Mucosa of rectum (tissue), 2 donors: ENCODE results near the gene EIF4G1.

Source experiments
- H3K27ac ChIP-seq, 2 donors: one replicate each; pipeline ENCODE4 v1.7.0; 2013; ENCODE audit warnings: inconsistent platforms in 2 of 2, low read depth in 2 of 2, low read length in 2 of 2
- H3K27me3 ChIP-seq, 2 donors: one replicate each; pipeline ENCODE4 v1.7.0; 2013; ENCODE audit warnings: low read length in 2 of 2; ENCODE audit not compliant: control insufficient read depth in 2 of 2, insufficient read depth in 2 of 2
- H3K36me3 ChIP-seq, 2 donors: one replicate each; pipeline ENCODE4 v1.7.0; 2013; ENCODE audit warnings: low read length in 2 of 2; ENCODE audit not compliant: control insufficient read depth in 2 of 2, insufficient read depth in 2 of 2
- H3K4me1 ChIP-seq, 2 donors: one replicate each; pipeline ENCODE4 v1.7.0; 2013; ENCODE audit warnings: low read length in 2 of 2, mild to moderate bottlenecking in 1 of 2; ENCODE audit not compliant: control insufficient read depth in 2 of 2, insufficient read depth in 2 of 2
- H3K4me3 ChIP-seq, 2 donors: one replicate each; pipeline ENCODE4 v1.7.0; 2013; ENCODE audit warnings: low read length in 2 of 2
- H3K9ac ChIP-seq, 2 donors: one replicate each; pipeline ENCODE4 v1.7.0; 2013; ENCODE audit warnings: low read length in 2 of 2, low read depth in 1 of 2, mild to moderate bottlenecking in 1 of 2
- H3K9me3 ChIP-seq, 2 donors: one replicate each; pipeline ENCODE4 v1.7.0; 2013; ENCODE audit warnings: low read length in 2 of 2; ENCODE audit not compliant: control insufficient read depth in 2 of 2
- donor health status: healthy.
- donor health status: Normal muscosa, but diverticular disease.

EIF4G1 gene

DNA sequence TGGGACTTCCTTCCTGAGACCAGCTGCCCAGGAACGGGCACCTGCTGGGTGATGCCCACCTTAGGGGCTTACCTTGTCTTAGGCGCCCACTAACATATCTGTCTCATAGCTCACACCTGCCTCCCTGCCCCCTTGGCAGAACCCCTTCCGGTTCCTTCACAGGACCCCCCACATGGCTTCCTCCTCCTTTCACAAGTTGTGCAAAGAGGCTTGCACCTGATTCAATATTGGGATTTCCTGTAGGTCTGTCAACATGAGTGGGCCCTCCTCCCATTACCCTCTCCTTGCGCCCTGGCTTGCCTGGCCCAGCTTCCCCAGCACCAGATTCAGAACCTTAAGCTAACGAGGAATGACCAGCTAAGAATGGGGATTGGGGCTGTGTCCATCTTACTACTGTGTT lies 63.0 kb downstream of the EIF4G1 start:
- H3K4me1 ChIP-seq = peaks cover 8 to 13% of the 10 kb centered on the region in 2 donors
- peaks cover 28 to 47% of the 10 kb centered on the region in 2 donors for H3K27me3 ChIP-seq
- no peaks in the 10 kb centered on the region for H3K9me3 ChIP-seq
- H3K4me3 ChIP-seq = no peak overlapping the region
- H3K27ac ChIP-seq = no peak overlapping the region
- no peaks in the 10 kb centered on the region for H3K36me3 ChIP-seq
- no peak overlapping the region for H3K9ac ChIP-seq

DNA sequence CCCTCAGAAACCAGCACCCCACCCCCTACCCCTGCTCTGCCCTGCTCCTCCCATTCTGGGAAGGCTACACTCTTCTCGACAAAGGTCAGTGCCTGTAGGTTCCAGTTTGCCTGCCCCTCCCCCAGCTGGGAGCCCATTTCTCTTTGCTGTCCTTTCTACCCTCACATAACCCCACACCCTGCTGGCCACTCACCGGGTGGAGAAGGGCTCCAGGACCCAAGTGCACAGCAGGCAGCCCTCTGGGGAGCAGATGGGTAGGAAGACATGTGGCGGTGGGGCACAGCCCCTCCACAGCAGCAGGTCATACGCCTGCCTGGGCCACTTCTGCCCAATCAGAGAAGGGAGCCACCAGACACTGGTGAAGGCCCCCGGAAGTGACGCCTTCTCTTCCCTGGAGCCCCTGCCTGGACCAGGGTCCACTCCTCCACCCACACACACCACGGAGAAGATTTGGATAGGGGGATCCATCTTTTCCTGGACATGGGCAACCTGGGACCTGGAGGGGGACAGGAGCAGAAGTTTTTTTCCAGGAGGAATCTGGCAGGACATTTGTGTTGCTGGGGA lies 63.6 kb downstream of the EIF4G1 start, which contains the start of gene THPO:
Gene THPO (minus strand): TSS at position 326 of the 564 bp plus-strand sequence. CDS start 1,948 bp downstream, outside the sequence.
- no peaks in the 10 kb centered on the region for H3K9me3 ChIP-seq
- peak within 1 kb of the TSS; percentile 0 to 52 for H3K27ac ChIP-seq
- H3K9ac ChIP-seq = peak within 1 kb of the TSS in 1 of 2 donors; percentile 20
- H3K36me3 ChIP-seq = no peaks in the 10 kb centered on the region
- H3K27me3 ChIP-seq = peaks cover 28 to 47% of the 10 kb centered on the region in 2 donors
- H3K4me1 ChIP-seq = peaks cover 8 to 13% of the 10 kb centered on the region in 2 donors
- H3K4me3 ChIP-seq = no peak within 1 kb of the TSS

DNA sequence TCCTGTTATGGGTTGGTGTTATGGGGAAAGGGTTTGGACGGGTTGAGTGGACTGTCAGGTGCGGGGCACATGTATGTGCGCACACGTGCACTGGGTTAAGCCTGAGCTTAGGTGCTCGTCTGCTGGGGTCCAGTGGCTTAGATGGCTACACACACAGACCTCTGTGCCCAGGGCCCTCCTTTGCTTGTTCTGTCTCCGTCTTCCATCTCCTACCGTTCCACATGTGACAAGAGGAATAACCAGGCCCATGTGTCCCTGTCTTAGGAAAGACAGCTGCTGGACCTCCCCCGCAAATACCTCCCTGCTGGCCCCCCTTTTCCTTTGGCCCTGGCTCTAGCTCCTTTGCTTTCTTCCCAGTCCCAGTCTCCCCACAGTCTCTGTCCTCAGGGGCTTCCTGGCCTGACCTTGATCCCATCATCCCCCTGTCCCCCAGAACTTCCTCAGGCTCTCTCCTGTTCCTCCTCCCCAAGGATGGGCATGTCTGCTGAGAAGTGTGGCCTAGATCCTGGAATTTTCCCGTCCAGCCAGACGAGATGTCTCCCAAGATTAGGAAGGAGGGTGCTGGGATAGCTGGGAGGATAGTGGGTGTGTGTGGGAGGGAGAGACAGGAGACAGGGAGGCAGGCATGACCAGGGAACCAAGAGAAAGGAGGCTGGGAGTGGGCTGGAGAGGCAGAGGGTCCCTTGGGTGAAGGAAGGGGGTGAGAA lies 64.4 kb downstream of the EIF4G1 start:
- Histone ChIP-seq H3K27ac (peak overlapping the region; percentile 0 to 52), H3K4me1 (peaks cover 8 to 10% of the 10 kb centered on the region in 2 donors), H3K27me3 (peaks cover 33 to 45% of the 10 kb centered on the region in 2 donors), H3K9ac (peak overlapping the region in 1 of 2 donors; percentile 20), H3K4me3 (peak overlapping the region in 1 of 2 donors; percentile 1), H3K9me3 (no peaks in the 10 kb centered on the region), H3K36me3 (no peaks in the 10 kb centered on the region)

DNA sequence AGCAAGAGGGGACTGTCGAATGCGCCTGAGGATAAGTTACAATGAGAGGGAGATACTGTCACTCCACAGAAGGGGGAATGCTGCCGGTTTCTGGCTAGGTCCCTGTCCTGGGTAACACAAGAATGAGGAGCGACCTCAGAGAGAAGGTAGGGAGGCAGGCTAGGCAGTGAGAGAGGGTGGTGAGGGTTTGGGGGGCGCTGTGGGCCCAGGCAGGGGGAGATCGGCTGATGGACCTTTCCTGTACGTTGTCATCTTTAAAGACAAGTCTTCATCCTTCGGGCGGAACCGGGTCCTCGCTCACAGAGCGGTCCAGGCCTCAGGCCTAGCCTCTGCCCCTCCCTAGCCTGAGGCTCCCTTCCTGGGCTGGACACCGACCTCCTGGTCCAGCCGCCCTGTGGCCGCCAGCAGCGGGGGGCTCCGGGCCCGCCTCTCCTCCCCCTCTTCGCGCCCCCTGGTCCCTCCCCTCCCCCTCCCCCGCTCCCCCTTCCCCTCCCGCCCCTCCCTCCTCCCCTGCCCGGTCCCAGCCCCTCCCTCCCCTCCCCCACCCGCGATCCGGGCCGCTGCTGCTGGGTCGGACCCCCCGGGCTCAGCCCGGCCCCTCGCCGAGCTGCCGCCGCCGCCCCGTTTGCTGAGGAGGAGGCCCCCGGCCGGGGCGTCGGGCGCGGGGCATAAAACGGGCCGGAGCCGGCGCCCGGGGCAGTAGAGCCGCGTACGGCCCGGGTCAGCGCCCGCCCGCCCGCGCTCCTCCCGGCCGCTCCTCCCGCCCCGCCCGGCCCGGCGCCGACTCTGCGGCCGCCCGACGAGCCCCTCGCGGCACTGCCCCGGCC lies 65.2 kb downstream of the EIF4G1 start, which contains the start of gene CHRD:
Gene CHRD (plus strand): TSS at position 697 of the 827 bp plus-strand sequence. CDS start 265 bp downstream, outside the sequence.
- H3K9ac ChIP-seq = peak within 1 kb of the TSS in 1 of 2 donors; percentile 31

DNA sequence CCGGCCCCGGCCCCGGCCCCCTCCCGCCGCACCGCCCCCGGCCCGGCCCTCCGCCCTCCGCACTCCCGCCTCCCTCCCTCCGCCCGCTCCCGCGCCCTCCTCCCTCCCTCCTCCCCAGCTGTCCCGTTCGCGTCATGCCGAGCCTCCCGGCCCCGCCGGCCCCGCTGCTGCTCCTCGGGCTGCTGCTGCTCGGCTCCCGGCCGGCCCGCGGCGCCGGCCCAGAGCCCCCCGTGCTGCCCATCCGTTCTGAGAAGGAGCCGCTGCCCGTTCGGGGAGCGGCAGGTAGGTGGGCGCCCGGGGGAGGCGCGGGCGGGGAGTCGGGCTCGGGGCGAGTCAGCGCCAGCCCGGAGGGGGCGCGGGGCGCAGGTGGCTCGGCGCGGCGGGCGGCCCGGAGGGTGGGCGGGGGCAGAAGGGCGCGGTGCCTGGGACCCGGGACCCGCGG lies 65.8 kb downstream of the EIF4G1 start:
- Histone ChIP-seq H3K36me3 (no peaks in the 10 kb centered on the region), H3K27me3 (peaks cover 33 to 47% of the 10 kb centered on the region in 2 donors), H3K27ac (no peak overlapping the region), H3K4me1 (peaks cover 8 to 10% of the 10 kb centered on the region in 2 donors), H3K9me3 (no peaks in the 10 kb centered on the region), H3K4me3 (peak overlapping the region; percentile 45 to 58), H3K9ac (peak overlapping the region in 1 of 2 donors; percentile 31)

More for the DNA sequence above, 65.2 kb downstream of the EIF4G1 start, which contains the start of gene CHRD:
- peaks cover 33 to 47% of the 10 kb centered on the region in 2 donors for H3K27me3 ChIP-seq
- peak within 1 kb of the TSS; percentile 45 to 58 for H3K4me3 ChIP-seq
- no peaks in the 10 kb centered on the region for H3K36me3 ChIP-seq
- peaks cover 8 to 10% of the 10 kb centered on the region in 2 donors for H3K4me1 ChIP-seq
- H3K27ac ChIP-seq = peak within 1 kb of the TSS; percentile 52 to 55
- H3K9me3 ChIP-seq = no peaks in the 10 kb centered on the region

DNA sequence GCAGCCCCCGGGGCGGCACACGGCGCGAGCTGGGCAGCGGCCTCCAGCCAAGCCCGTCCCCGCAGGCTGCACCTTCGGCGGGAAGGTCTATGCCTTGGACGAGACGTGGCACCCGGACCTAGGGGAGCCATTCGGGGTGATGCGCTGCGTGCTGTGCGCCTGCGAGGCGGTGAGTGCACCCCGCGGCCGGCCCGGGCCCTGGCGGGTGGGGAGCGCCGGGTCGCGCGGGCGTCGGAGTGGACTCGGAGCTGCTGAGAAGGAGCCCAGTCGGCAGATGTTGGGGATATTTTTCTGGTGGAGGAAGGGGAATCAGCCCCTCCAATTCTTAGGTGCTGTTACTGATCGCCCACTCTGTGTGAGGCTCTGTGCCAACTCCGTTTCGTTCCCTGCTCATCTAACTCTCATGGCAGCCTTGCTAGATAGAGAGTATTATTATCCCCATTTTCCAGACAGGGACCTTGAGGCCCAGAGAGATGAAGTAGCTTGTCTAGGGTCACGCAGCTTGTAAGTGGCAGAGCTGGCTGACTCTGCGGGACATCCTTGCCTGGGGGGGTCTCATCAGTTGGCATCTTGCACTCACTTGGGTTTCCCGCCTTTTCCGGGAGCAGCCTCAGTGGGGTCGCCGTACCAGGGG lies 66.3 kb downstream of the EIF4G1 start:
- H3K27ac ChIP-seq = no peak overlapping the region
- peaks cover 33 to 47% of the 10 kb centered on the region in 2 donors for H3K27me3 ChIP-seq
- peak overlapping the region; percentile 45 to 58 for H3K4me3 ChIP-seq
- no peaks in the 10 kb centered on the region for H3K36me3 ChIP-seq
- peak overlapping the region in 1 of 2 donors; percentile 31 for H3K9ac ChIP-seq
- H3K4me1 ChIP-seq = peaks cover 8 to 10% of the 10 kb centered on the region in 2 donors
- no peaks in the 10 kb centered on the region for H3K9me3 ChIP-seq

DNA sequence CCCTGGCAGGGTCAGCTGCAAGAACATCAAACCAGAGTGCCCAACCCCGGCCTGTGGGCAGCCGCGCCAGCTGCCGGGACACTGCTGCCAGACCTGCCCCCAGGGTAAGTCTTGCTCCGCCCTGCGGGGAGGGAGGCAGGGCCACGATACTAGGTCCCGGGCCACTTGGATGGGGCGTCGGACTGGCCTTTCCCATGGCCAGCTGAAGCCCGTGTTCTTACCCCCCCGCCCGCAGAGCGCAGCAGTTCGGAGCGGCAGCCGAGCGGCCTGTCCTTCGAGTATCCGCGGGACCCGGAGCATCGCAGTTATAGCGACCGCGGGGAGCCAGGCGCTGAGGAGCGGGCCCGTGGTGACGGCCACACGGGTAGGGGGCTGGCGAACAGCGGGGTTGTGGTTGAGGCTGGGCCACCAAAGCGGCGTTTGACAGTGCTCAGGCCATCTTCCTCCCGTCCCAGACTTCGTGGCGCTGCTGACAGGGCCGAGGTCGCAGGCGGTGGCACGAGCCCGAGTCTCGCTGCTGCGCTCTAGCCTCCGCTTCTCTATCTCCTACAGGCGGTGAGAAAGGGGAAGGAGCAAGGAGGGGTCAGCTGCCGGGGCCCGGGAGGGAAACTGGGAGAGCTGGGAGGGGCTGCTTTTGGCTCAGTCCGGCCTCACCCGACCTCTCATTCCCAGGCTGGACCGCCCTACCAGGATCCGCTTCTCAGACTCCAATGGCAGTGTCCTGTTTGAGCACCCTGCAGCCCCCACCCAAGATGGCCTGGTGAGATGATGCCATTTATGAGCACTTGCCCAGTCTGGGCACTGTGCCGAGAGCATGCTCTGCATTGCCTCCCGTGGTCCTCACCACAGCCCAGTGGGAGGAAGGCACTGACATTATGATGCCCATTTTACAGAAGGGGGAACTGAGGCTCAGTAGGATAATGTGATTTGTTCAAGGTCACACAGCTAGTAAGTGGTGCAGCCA lies 67.1 kb downstream of the EIF4G1 start:
- H3K4me1 ChIP-seq = peaks cover 8 to 10% of the 10 kb centered on the region in 2 donors
- H3K27me3 ChIP-seq = peaks cover 33 to 43% of the 10 kb centered on the region in 2 donors
- H3K9ac ChIP-seq = no peak overlapping the region
- no peaks in the 10 kb centered on the region for H3K9me3 ChIP-seq
- H3K27ac ChIP-seq = no peak overlapping the region
- peak overlapping the region; percentile 45 to 58 for H3K4me3 ChIP-seq
- H3K36me3 ChIP-seq = no peaks in the 10 kb centered on the region

DNA sequence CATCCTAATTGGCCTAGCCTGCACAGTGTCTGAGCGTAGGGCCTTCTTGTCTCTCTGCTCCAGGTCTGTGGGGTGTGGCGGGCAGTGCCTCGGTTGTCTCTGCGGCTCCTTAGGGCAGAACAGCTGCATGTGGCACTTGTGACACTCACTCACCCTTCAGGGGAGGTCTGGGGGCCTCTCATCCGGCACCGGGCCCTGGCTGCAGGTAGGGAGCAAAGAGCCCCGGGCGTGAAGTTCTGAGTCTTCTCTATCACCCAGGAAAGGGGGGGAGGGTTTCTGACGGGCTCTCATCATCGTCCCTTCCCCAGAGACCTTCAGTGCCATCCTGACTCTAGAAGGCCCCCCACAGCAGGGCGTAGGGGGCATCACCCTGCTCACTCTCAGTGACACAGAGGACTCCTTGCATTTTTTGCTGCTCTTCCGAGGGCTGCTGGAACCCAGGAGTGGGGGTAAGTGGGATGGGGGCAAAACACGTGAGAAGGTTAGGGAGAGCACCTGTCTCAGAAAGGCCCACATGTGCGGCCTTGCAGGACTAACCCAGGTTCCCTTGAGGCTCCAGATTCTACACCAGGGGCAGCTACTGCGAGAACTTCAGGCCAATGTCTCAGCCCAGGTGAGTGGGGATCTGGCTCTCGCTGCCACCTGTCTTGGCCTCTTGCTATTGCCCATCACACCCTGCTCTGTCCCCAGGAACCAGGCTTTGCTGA lies 68.1 kb downstream of the EIF4G1 start:
- H3K9ac ChIP-seq = no peak overlapping the region
- no peaks in the 10 kb centered on the region for H3K36me3 ChIP-seq
- H3K27ac ChIP-seq = no peak overlapping the region
- peaks cover 33 to 43% of the 10 kb centered on the region in 2 donors for H3K27me3 ChIP-seq
- H3K4me1 ChIP-seq = peaks cover 8 to 10% of the 10 kb centered on the region in 2 donors
- no peak overlapping the region for H3K4me3 ChIP-seq
- no peaks in the 10 kb centered on the region for H3K9me3 ChIP-seq
